SK-N-SH (cell line): Measurements from ENCODE around the gene PACSIN3. TPM values are rescaled to one million over a fixed set of nuclear protein-coding genes. Genes with fewer than 3 reads are reported as not detected.

ENCODE experiments used
- CTCF ChIA-PET: fragments of 300-600, 350-600 bp; formaldehyde crosslinking; extraction: SDS; loops from one replicate; lab custom pipeline; 2021; lab: Yijun Ruan, JAX
- POLR2A ChIA-PET: fragments of 350-600 bp; sonication (Branson Sonifier 250); formaldehyde crosslinking; extraction: SDS; loops from one replicate; lab custom pipeline; 2020; ENCODE audit warnings: antibody characterized with exemption, inconsistent platforms; lab: Yijun Ruan, JAX
- DNase-seq: peaks from one replicate; pipeline ENCODE4 v3.0.0; 2012
- H2AFZ ChIP-seq: fragments of 200-600 bp; sonication (generic); 2 replicates; pipeline ENCODE4 v1.8.1; 2016; ENCODE audit warnings: antibody characterized with exemption, mild to moderate bottlenecking, low read depth
- H3F3A ChIP-seq: fragments of 200-600 bp; sonication (generic); replicated peaks from 2 replicates; pipeline ENCODE3; 2016; ENCODE audit warnings: antibody characterized with exemption, mild to moderate bottlenecking; ENCODE audit not compliant: insufficient read depth
- H3K27ac ChIP-seq, 2 experiments: fragments of 200-500 bp in 1 of 2; fragments of 200-600 bp in 1 of 2; sonication (Bioruptor generic) in 1 of 2; sonication (generic), shearing (Covaris generic) in 1 of 2; 2 replicates each; pipeline versions ENCODE4 v1.5.1 to v1.6.1; 2014 to 2016; ENCODE audit warnings: low read depth in 2 of 2, inconsistent platforms in 1 of 2, low read length in 1 of 2, mild to moderate bottlenecking in 1 of 2, mixed read lengths in 1 of 2
- H3K27me3 ChIP-seq: fragments of 200-600 bp; sonication (generic), shearing (Covaris generic); 2 replicates; pipeline ENCODE4 v1.6.1; 2016; ENCODE audit warnings: mixed run types; ENCODE audit not compliant: insufficient read depth
- H3K36me3 ChIP-seq, 2 experiments: fragments of 200-500 bp in 1 of 2; fragments of 200-600 bp in 1 of 2; sonication (Bioruptor generic) in 1 of 2; sonication (generic) in 1 of 2; replicated peaks in 1 of 2; 2 replicates each; pipeline versions ENCODE3 to v1.5.1; 2014 to 2016; ENCODE audit warnings: low read length in 1 of 2, mild to moderate bottlenecking in 1 of 2; ENCODE audit not compliant: insufficient read depth in 2 of 2, control insufficient read depth in 1 of 2
- H3K4me1 ChIP-seq, 2 experiments: fragments of 200-500 bp in 1 of 2; fragments of 200-600 bp in 1 of 2; sonication (Bioruptor generic) in 1 of 2; sonication (generic), shearing (Covaris generic) in 1 of 2; 2 replicates each; pipeline versions ENCODE4 v1.5.1 to v1.6.1; 2014 to 2016; ENCODE audit warnings: low read depth in 1 of 2, low read length in 1 of 2, mixed run types in 1 of 2; ENCODE audit not compliant: insufficient read depth in 2 of 2, control insufficient read depth in 1 of 2
- H3K4me2 ChIP-seq: fragments of 200-600 bp; sonication (generic), shearing (Covaris generic); 2 replicates; pipeline ENCODE4 v1.6.1; 2017; ENCODE audit warnings: mixed run types
- H3K4me3 ChIP-seq, 2 experiments: fragments of 200-500 bp in 1 of 2; fragments of 200-600 bp in 1 of 2; sonication (Bioruptor generic) in 1 of 2; sonication (generic), shearing (Covaris generic) in 1 of 2; 2 replicates each; pipeline versions ENCODE4 v1.5.1 to v1.8.1; 2014 to 2016; ENCODE audit warnings: low read depth in 2 of 2, inconsistent platforms in 1 of 2, low read length in 1 of 2, mild to moderate bottlenecking in 1 of 2, mixed read lengths in 1 of 2, moderate library complexity in 1 of 2
- H3K79me2 ChIP-seq: fragments of 200-600 bp; sonication (generic); 2 replicates; pipeline ENCODE4 v1.8.1; 2017; ENCODE audit warnings: mild to moderate bottlenecking; ENCODE audit not compliant: insufficient read depth
- H3K9ac ChIP-seq: fragments of 200-600 bp; sonication (generic); 2 replicates; pipeline ENCODE4 v1.6.1; 2017; ENCODE audit warnings: mixed run types
- H3K9me2 ChIP-seq: fragments of 200-600 bp; sonication (generic); 2 replicates; pipeline ENCODE4 v1.6.1; 2017; ENCODE audit warnings: mixed run types
- H3K9me3 ChIP-seq: fragments of 200-600 bp; sonication (generic); 2 replicates; pipeline ENCODE4 v1.6.1; 2017; ENCODE audit warnings: mixed run types, mild to moderate bottlenecking, moderate library complexity
- H4K20me1 ChIP-seq: fragments of 200-600 bp; sonication (generic); 2 replicates; pipeline ENCODE4 v1.6.1; 2017; ENCODE audit warnings: mild to moderate bottlenecking, mixed run types; ENCODE audit not compliant: insufficient read depth
- EZH2phosphoT487 ChIP-seq: fragments of 200-600 bp; sonication (generic); IDR thresholded peaks from 2 replicates; pipeline ENCODE4 v1.6.1; 2017; ENCODE audit warnings: low read depth, mixed run types, mild to moderate bottlenecking, antibody characterized with exemption, moderate library complexity, borderline replicate concordance
- FOSL2 ChIP-seq: IDR thresholded peaks from 2 replicates; pipeline ENCODE4 v1.4.0; 2012; ENCODE audit warnings: low read depth, mild to moderate bottlenecking, moderate library complexity, borderline replicate concordance
- GABPA ChIP-seq: IDR thresholded peaks from 2 replicates; pipeline ENCODE4 v1.4.0; 2012; ENCODE audit warnings: low read depth, mild to moderate bottlenecking
- GATA2 ChIP-seq: sonication (generic); formaldehyde crosslinking; IDR thresholded peaks from 2 replicates; pipeline ENCODE4 v1.5.0; 2020; ENCODE audit warnings: mild to moderate bottlenecking, missing genetic modification reagents
- MEF2A ChIP-seq: IDR thresholded peaks from 2 replicates; pipeline ENCODE4 v1.4.0; 2012; ENCODE audit warnings: low read depth, borderline replicate concordance
- POLR2AphosphoS5 ChIP-seq: IDR thresholded peaks from 2 replicates; pipeline ENCODE4 v1.6.1; 2012; ENCODE audit warnings: low read depth, low read length
- RAD21 ChIP-seq: IDR thresholded peaks from 2 replicates; pipeline ENCODE4 v1.6.1; 2012; ENCODE audit warnings: mild to moderate bottlenecking, low read length
- RCOR1 ChIP-seq: fragments of 150-350 bp; IDR thresholded peaks from 2 replicates; pipeline ENCODE4 v1.6.1; 2017; ENCODE audit warnings: antibody characterized with exemption, low read length
- SIN3A ChIP-seq: IDR thresholded peaks from 2 replicates; pipeline ENCODE4 v1.6.1; 2012; ENCODE audit warnings: low read depth, mild to moderate bottlenecking, low read length, moderate library complexity, borderline replicate concordance
- TCF12 ChIP-seq: IDR thresholded peaks from 2 replicates; pipeline ENCODE4 v1.4.0; 2012
- TEAD4 ChIP-seq: IDR thresholded peaks from 2 replicates; pipeline ENCODE4 v1.4.0; 2012; ENCODE audit warnings: mild to moderate bottlenecking, borderline replicate concordance; ENCODE audit not compliant: insufficient read depth
- WGBS: methylation state at CpG from one replicate; pipeline ENCODE4 v1.1.6; 2017; ENCODE audit warnings: low lambda C conversion rate; 5-methylcytosine and 5-hydroxymethylcytosine counted together
- polyA plus RNA-seq, 3 experiments: library from polyadenylated mRNA; depleted of rRNA; stranded (reverse); fragments of >200 nt; gene quantifications; 2 replicates each; pipeline ENCODE4 v1.2.3, GENCODE V29; 2012
- TF ChIP-seq, protein P1 (sequence below): IDR thresholded peaks from 2 replicates; pipeline ENCODE4 v1.4.0; 2012; ENCODE audit warnings: low read depth, borderline replicate concordance
- TF ChIP-seq, protein P2 (sequence below): IDR thresholded peaks from 2 replicates; pipeline ENCODE4; 2012
- TF ChIP-seq, protein P3 (sequence below): fragments of 150-350 bp; IDR thresholded peaks from 2 replicates; pipeline ENCODE4 v1.6.1; 2017; ENCODE audit warnings: antibody characterized with exemption, low read length, low read depth, borderline replicate concordance
- TF ChIP-seq, protein P4 (sequence below): IDR thresholded peaks from 2 replicates; pipeline ENCODE4 v1.4.0; 2012; ENCODE audit warnings: low read depth

Gene PACSIN3
- polyA plus RNA-seq, 1 of the 3 experiments (the other 2 are of a cell fraction) = 31.1 TPM

DNA sequence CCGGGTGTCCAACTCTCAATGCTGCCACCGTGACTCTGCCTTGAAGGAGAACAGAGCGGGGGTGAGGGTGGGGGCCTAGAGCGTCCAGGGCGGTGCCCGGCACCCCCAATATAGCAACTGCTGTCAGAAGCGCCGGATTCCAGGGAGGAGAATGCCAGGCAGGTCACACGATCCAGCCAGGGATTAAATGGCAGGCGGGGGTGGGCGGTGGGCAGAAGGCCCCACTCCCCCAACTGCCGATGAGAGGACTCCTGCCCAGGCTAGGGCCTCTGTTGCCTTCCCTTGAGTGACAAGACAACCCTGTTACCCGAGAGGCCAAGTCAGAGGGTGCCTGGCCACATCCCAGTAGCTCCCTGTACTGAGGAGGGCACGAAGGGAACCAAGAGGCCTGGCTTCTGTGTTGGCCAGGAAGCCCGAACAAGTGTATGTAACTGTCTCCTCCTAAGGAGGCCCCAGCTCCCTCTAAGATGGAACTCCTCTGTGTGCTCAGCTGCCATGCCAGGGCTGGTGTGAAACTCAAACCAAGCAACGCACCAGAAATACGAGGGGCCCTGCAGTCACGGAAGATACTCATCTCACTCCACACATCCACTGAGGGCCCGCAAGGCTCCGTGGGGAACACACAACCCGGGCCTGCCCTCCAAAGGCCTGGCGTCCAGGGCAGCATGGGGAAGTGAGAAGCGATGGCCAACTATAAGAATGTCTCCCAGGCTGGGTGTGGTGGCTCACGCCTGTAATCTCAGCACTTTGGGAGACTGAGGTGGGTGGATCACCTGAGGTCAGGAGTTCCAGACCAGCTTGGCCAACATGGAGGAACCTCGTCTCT, 3.0 kb downstream of the PACSIN3 start:
- H4K20me1 ChIP-seq = no peaks in the 10 kb centered on the region
- H3K4me1 ChIP-seq = peaks cover 7 to 26% of the 10 kb centered on the region in 2 experiments; a peak in 3 of 4 replicates
- POLR2A ChIA-PET = interaction anchor here (0.6 to 1.0 kb wide), 2 partner anchors 50 to 66 kb away, joined by 3 read pairs; partner anchors contain the start of gene ACP2
- DNase-seq = no peak
- H3K4me2 ChIP-seq = no peak overlapping the region
- TF ChIP-seq SIN3A = no peak
- TF ChIP-seq, protein P1, sequence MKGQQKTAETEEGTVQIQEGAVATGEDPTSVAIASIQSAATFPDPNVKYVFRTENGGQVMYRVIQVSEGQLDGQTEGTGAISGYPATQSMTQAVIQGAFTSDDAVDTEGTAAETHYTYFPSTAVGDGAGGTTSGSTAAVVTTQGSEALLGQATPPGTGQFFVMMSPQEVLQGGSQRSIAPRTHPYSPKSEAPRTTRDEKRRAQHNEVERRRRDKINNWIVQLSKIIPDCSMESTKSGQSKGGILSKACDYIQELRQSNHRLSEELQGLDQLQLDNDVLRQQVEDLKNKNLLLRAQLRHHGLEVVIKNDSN = no peak
- TF ChIP-seq GATA2 (CRISPR knock-in tag) = no peak
- no peak for TF ChIP-seq RCOR1
- TF ChIP-seq RAD21 = no peak
- no peak for TF ChIP-seq POLR2AphosphoS5
- TF ChIP-seq TCF12 = no peak
- TF ChIP-seq MEF2A = no peak
- TF ChIP-seq, protein P2, sequence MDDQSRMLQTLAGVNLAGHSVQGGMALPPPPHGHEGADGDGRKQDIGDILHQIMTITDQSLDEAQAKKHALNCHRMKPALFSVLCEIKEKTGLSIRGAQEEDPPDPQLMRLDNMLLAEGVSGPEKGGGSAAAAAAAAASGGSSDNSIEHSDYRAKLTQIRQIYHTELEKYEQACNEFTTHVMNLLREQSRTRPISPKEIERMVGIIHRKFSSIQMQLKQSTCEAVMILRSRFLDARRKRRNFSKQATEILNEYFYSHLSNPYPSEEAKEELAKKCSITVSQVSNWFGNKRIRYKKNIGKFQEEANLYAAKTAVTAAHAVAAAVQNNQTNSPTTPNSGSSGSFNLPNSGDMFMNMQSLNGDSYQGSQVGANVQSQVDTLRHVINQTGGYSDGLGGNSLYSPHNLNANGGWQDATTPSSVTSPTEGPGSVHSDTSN = no peak
- no peak for TF ChIP-seq EZH2phosphoT487
- TF ChIP-seq, protein P3, sequence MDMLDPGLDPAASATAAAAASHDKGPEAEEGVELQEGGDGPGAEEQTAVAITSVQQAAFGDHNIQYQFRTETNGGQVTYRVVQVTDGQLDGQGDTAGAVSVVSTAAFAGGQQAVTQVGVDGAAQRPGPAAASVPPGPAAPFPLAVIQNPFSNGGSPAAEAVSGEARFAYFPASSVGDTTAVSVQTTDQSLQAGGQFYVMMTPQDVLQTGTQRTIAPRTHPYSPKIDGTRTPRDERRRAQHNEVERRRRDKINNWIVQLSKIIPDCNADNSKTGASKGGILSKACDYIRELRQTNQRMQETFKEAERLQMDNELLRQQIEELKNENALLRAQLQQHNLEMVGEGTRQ = no peak
- no peak for TF ChIP-seq GABPA
- TF ChIP-seq FOSL2 = no peak
- no peak overlapping the region for H3K4me3 ChIP-seq
- no peaks in the 10 kb centered on the region for H3K27me3 ChIP-seq
- peaks cover 3% of the 10 kb centered on the region for H3F3A ChIP-seq
- no peak overlapping the region for H3K9ac ChIP-seq
- H3K9me2 ChIP-seq = no peaks in the 10 kb centered on the region
- no peaks in the 10 kb centered on the region for H3K36me3 ChIP-seq
- WGBS = 94% methylated on average over 20 of the region's 25 CpGs
- no peak overlapping the region for H2AFZ ChIP-seq
- H3K79me2 ChIP-seq = peaks cover 9% of the 10 kb centered on the region; the same call in 1 of the 2 replicates
- H3K9me3 ChIP-seq = no peaks in the 10 kb centered on the region
- CTCF ChIA-PET = interaction anchor here (0.7 to 1.3 kb wide), 2 partner anchors 66 to 76 kb away, joined by 4 to 9 read pairs; partner anchors contain the start of gene ACP2
- no peak overlapping the region for H3K27ac ChIP-seq

DNA sequence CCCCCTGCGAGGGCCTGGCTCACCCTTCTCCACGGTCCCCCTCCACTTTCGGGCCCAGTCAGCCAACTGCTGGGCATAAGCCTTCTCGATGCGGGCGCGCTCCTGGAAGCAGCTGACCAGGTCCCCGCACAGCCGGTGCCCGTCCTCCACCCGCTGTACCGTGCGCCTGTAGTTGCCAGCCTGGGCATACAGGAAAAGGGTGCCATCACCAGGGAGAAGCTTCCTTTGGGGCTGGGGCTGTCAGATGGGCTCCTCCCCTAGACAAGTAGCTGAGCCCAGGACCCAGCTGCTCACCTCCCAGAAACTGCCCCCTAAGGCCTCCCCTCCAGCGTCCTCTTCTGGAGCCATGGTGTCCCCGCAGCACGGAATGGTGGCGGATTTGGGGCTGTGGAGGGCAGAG, 3.9 kb downstream of the PACSIN3 start:
- CTCF ChIA-PET = interaction anchor here (0.7 to 1.3 kb wide), 3 partner anchors 67 to 173 kb away, joined by 4 to 9 read pairs (median 5); partner anchors contain the start of gene ACP2
- Histone ChIP-seq H3K36me3 (no peaks in the 10 kb centered on the region), H3K27ac (no peak overlapping the region), H3K9ac (no peak overlapping the region), H3F3A (peaks cover 11% of the 10 kb centered on the region), H3K79me2 (peaks cover 9% of the 10 kb centered on the region; the same call in 1 of the 2 replicates), H3K4me2 (no peak overlapping the region), H3K4me3 (no peak overlapping the region), H3K27me3 (no peaks in the 10 kb centered on the region)
- 100% methylated on average over 3 of the region's 17 CpGs for WGBS
- POLR2A ChIA-PET = interaction anchor here (0.6 to 1.0 kb wide), 2 partner anchors 51 to 66 kb away, joined by 3 read pairs; partner anchors contain the start of gene ACP2
- no peak for DNase-seq
- TF ChIP-seq, protein P4, sequence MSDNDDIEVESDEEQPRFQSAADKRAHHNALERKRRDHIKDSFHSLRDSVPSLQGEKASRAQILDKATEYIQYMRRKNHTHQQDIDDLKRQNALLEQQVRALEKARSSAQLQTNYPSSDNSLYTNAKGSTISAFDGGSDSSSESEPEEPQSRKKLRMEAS = no peak
- TF ChIP-seq, protein P1 = no peak
- TF ChIP-seq RAD21 (no peak), TEAD4 (no peak), GABPA (no peak)
- TF ChIP-seq, all 33 proteins: peak for 0
- Histone ChIP-seq H3K9me2 (no peaks in the 10 kb centered on the region), H2AFZ (no peak overlapping the region), H3K9me3 (no peaks in the 10 kb centered on the region), H3K4me1 (peaks cover 11 to 27% of the 10 kb centered on the region in 2 experiments; a peak in 2 of 4 replicates), H4K20me1 (no peaks in the 10 kb centered on the region)
